Loucy (cell line): ENCODE data around the gene MMP2.

ENCODE experiments used
- H2AFZ ChIP-seq: fragments of 200-600 bp; sonication (generic); 2 replicates; pipeline ENCODE4 v1.6.0; 2016; ENCODE audit warnings: antibody characterized with exemption, mild to moderate bottlenecking, low read length, moderate library complexity
- H3F3A ChIP-seq: fragments of 200-600 bp; 2 replicates; pipeline ENCODE4 v1.6.0; 2016; ENCODE audit warnings: antibody characterized with exemption, low read depth, mild to moderate bottlenecking
- H3K27me3 ChIP-seq: fragments of 200-600 bp; sonication (generic); 2 replicates; pipeline ENCODE4 v1.6.1; 2014; ENCODE audit warnings: low read length, mild to moderate bottlenecking; ENCODE audit not compliant: insufficient read depth, poor library complexity, severe bottlenecking
- H3K36me3 ChIP-seq: fragments of 200-600 bp; sonication (generic); 2 replicates; pipeline ENCODE4 v1.6.1; 2016; ENCODE audit warnings: low read length; ENCODE audit not compliant: insufficient read depth
- H3K4me1 ChIP-seq: fragments of 200-600 bp; sonication (generic); 2 replicates; pipeline ENCODE4 v1.5.1; 2014; ENCODE audit warnings: low read length, mild to moderate bottlenecking; ENCODE audit not compliant: insufficient read depth, poor library complexity, severe bottlenecking
- H3K4me2 ChIP-seq: fragments of 200-600 bp; sonication (generic); 2 replicates; pipeline ENCODE4 v1.6.0; 2014; ENCODE audit warnings: antibody characterized with exemption, low read length, low read depth, mild to moderate bottlenecking; ENCODE audit not compliant: poor library complexity, severe bottlenecking
- H3K4me3 ChIP-seq: fragments of 200-600 bp; sonication (generic); 2 replicates; pipeline ENCODE4 v1.5.1; 2014; ENCODE audit warnings: low read length, mild to moderate bottlenecking, mixed read lengths; ENCODE audit not compliant: poor library complexity, severe bottlenecking
- H3K79me2 ChIP-seq: fragments of 200-600 bp; sonication (generic); 2 replicates; pipeline ENCODE4 v1.6.1; 2014; ENCODE audit warnings: low read length; ENCODE audit not compliant: insufficient read depth
- H3K9ac ChIP-seq: fragments of 200-600 bp; sonication (generic); 2 replicates; pipeline ENCODE4 v1.6.0; 2014; ENCODE audit warnings: mild to moderate bottlenecking, low read depth, low read length, moderate library complexity; ENCODE audit not compliant: poor library complexity, severe bottlenecking
- H3K9me2 ChIP-seq: fragments of 200-600 bp; sonication (generic); replicated peaks from 2 replicates; pipeline ENCODE4 v1.6.1; 2016; ENCODE audit warnings: low read depth, low read length, mixed read lengths
- H3K9me3 ChIP-seq: fragments of 200-600 bp; sonication (generic); 2 replicates; pipeline ENCODE4 v1.6.1; 2014; ENCODE audit warnings: mild to moderate bottlenecking, antibody characterized with exemption, low read length, low read depth; ENCODE audit not compliant: insufficient read depth
- H4K20me1 ChIP-seq: fragments of 200-600 bp; sonication (generic); 2 replicates; pipeline ENCODE4 v1.6.0; 2014; ENCODE audit warnings: antibody characterized with exemption, low read length, mild to moderate bottlenecking; ENCODE audit not compliant: insufficient read depth, poor library complexity, severe bottlenecking
- EZH2phosphoT487 ChIP-seq: fragments of 200-600 bp; IDR thresholded peaks from 2 replicates; pipeline ENCODE4 v1.6.1; 2018; ENCODE audit warnings: antibody characterized with exemption, mild to moderate bottlenecking, moderate library complexity, borderline replicate concordance
- TF ChIP-seq, protein P1 (sequence below): fragments of 200-600 bp; sonication (generic); conservative IDR thresholded peaks from 2 replicates; pipeline ENCODE4 v1.5.1; 2014; ENCODE audit warnings: mild to moderate bottlenecking, antibody characterized with exemption, low read length

The MMP2 gene

GRCh38 chr16:55480228-55480655 is 1.2 kb downstream of the MMP2 start:
- no peak overlapping the region for H2AFZ ChIP-seq
- H3K9me3 ChIP-seq, result no peaks in the 10 kb centered on the region
- no peaks in the 10 kb centered on the region for H3K36me3 ChIP-seq
- no peaks in the 10 kb centered on the region for H4K20me1 ChIP-seq
- TF ChIP-seq, protein P1, sequence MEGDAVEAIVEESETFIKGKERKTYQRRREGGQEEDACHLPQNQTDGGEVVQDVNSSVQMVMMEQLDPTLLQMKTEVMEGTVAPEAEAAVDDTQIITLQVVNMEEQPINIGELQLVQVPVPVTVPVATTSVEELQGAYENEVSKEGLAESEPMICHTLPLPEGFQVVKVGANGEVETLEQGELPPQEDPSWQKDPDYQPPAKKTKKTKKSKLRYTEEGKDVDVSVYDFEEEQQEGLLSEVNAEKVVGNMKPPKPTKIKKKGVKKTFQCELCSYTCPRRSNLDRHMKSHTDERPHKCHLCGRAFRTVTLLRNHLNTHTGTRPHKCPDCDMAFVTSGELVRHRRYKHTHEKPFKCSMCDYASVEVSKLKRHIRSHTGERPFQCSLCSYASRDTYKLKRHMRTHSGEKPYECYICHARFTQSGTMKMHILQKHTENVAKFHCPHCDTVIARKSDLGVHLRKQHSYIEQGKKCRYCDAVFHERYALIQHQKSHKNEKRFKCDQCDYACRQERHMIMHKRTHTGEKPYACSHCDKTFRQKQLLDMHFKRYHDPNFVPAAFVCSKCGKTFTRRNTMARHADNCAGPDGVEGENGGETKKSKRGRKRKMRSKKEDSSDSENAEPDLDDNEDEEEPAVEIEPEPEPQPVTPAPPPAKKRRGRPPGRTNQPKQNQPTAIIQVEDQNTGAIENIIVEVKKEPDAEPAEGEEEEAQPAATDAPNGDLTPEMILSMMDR, result no peak
- TF ChIP-seq EZH2phosphoT487, result no peak
- no peak overlapping the region for H3K9ac ChIP-seq
- no peak overlapping the region for H3K4me3 ChIP-seq
- H3F3A ChIP-seq, result no peaks in the 10 kb centered on the region
- H3K27me3 ChIP-seq, result no peaks in the 10 kb centered on the region
- no peaks in the 10 kb centered on the region for H3K9me2 ChIP-seq
- no peaks in the 10 kb centered on the region for H3K79me2 ChIP-seq
- no peaks in the 10 kb centered on the region for H3K4me1 ChIP-seq
- no peak overlapping the region for H3K4me2 ChIP-seq

DNA sequence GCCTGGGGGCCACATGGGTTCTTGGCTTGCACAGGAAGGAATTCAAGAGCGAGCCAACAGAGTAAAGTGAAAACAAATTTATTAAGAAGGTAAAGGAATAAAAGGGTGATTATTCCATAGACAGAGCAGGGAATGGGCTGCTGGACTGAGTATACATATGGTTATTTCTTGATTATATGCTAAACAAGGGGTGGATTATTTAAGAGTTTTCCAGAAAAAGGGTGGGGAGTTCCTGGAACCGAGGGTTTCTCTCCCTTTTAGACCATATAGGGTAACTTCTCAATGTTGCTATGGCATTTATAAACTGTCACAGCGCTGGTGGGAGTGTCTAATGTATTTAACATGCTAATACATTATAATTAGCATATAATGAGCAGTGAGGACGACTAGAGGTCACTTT is 2.0 kb downstream of the MMP2 start:
- TF ChIP-seq, protein P1, result no peak
- TF ChIP-seq EZH2phosphoT487, result no peak
- Histone ChIP-seq H3K4me1 (no peaks in the 10 kb centered on the region), H4K20me1 (no peaks in the 10 kb centered on the region), H3K4me3 (no peak overlapping the region), H3K79me2 (no peaks in the 10 kb centered on the region), H3K27me3 (no peaks in the 10 kb centered on the region), H3K36me3 (no peaks in the 10 kb centered on the region), H3K9me3 (no peaks in the 10 kb centered on the region), H3K9ac (no peak overlapping the region), H2AFZ (no peak overlapping the region), H3F3A (no peaks in the 10 kb centered on the region), H3K9me2 (no peaks in the 10 kb centered on the region), H3K4me2 (no peak overlapping the region)

DNA sequence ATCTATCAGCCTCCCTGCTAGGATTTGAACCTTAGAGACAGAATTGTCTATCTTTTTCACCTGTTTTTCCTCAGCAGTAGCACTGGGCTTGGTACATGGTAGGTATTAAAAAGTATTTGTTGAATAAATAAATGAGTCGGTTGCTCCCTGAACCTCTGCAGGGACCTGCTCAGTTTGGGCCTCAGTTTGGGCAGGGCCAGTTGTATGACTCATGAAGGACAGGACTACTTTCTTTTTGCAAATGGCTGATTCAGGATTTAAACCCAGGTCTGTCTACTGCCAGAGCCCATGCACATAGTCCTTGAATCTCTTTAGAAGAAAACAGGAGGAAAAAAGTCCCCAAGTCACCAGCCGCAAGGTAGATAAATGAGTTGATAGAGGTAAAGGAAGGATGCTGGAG is 3.1 kb downstream of the MMP2 start:
- Histone ChIP-seq H3K4me3 (no peak overlapping the region), H2AFZ (no peak overlapping the region), H3F3A (no peaks in the 10 kb centered on the region), H3K36me3 (no peaks in the 10 kb centered on the region), H3K9ac (no peak overlapping the region), H4K20me1 (no peaks in the 10 kb centered on the region), H3K79me2 (no peaks in the 10 kb centered on the region), H3K4me2 (no peak overlapping the region), H3K9me2 (no peaks in the 10 kb centered on the region), H3K9me3 (no peaks in the 10 kb centered on the region), H3K4me1 (no peaks in the 10 kb centered on the region), H3K27me3 (no peaks in the 10 kb centered on the region)
- no peak for TF ChIP-seq EZH2phosphoT487
- TF ChIP-seq, protein P1, result no peak
